HL-60 (cell line): ENCODE measurements around the gene WTIP.

Source experiments
- DNase-seq, 2 experiments: peaks; one replicate each; pipeline ENCODE4 v3.0.0-alpha.2; 2010 to 2020; ENCODE audit warnings: low read depth in 1 of 2, low spot score in 1 of 2
- H3K27ac ChIP-seq: fragments of 250-450 bp; sonication (Bioruptor Pico); replicated peaks from 2 replicates; pipeline ENCODE4 v1.5.1; 2020; ENCODE audit warnings: mild to moderate bottlenecking, moderate library complexity
- H3K27me3 ChIP-seq: fragments of 250-450 bp; sonication (Bioruptor Pico); 2 replicates; pipeline ENCODE4 v1.5.1; 2021; ENCODE audit warnings: mild to moderate bottlenecking, moderate library complexity; ENCODE audit not compliant: insufficient read depth, poor library complexity, severe bottlenecking
- H3K4me3 ChIP-seq: replicated peaks from 2 replicates; pipeline ENCODE4 v1.5.1; 2011; ENCODE audit warnings: mild to moderate bottlenecking, control low read depth, low read length; ENCODE audit not compliant: insufficient read depth
- CTCF ChIP-seq: IDR thresholded peaks from one replicate; pipeline ENCODE4 v1.5.1; 2011; ENCODE audit warnings: low read length, control low read depth, inconsistent platforms; ENCODE audit not compliant: insufficient read depth
- GABPA ChIP-seq: IDR thresholded peaks from 2 replicates; pipeline ENCODE4 v1.6.1; 2012; ENCODE audit warnings: low read depth
- POLR2AphosphoS5 ChIP-seq: IDR thresholded peaks from 2 replicates; pipeline ENCODE4 v1.6.1; 2012; ENCODE audit warnings: low read depth
- REST ChIP-seq: IDR thresholded peaks from 2 replicates; pipeline ENCODE4 v1.6.1; 2012; ENCODE audit warnings: low read depth; ENCODE audit not compliant: insufficient replicate concordance
- SPI1 ChIP-seq: IDR thresholded peaks from 2 replicates; pipeline ENCODE4 v1.6.1; 2012; ENCODE audit warnings: low read depth, mild to moderate bottlenecking, borderline replicate concordance

The WTIP gene

GRCh38 chr19:34479396-34479795 is 2.2 kb upstream of the WTIP start:
- DNase-seq, result no peak
- no peak overlapping the region for H3K4me3 ChIP-seq
- H3K27ac ChIP-seq, result no peak overlapping the region
- no peak for TF ChIP-seq CTCF
- TF ChIP-seq REST, result no peak
- no peak for TF ChIP-seq GABPA
- TF ChIP-seq SPI1, result no peak
- no peak for TF ChIP-seq POLR2AphosphoS5
- peaks cover 18% of the 10 kb centered on the region for H3K27me3 ChIP-seq

GRCh38 chr19:34480491-34480890 is 1.1 kb upstream of the WTIP start:
- TF ChIP-seq GABPA (no peak), SPI1 (no peak), REST (no peak), POLR2AphosphoS5 (no peak), CTCF (no peak)
- no peak overlapping the region for H3K4me3 ChIP-seq
- H3K27me3 ChIP-seq, result peaks cover 18% of the 10 kb centered on the region
- no peak overlapping the region for H3K27ac ChIP-seq
- no peak for DNase-seq

- peaks cover 18% of the 10 kb centered on the region for H3K27me3 ChIP-seq
- no peak overlapping the region for H3K27ac ChIP-seq
- TF ChIP-seq GABPA (no peak), CTCF (no peak), REST (no peak), POLR2AphosphoS5 (no peak), SPI1 (no peak)
- no peak overlapping the region for H3K4me3 ChIP-seq
- DNase-seq, result no peak
These were observed 362 bp downstream of the WTIP start for GRCh38 chr19:34481861-34482379.
